Globus pallidus (tissue), 1 donor: ENCODE measurements around the gene MPP2.
"Not testable (repeated sequence)": the region's sequence is repeated elsewhere in the genome, so short reads cannot be mapped to it uniquely, and the experiment has no call there.

ENCODE experiments used
- DNase-seq: peaks from one replicate; pipeline ENCODE4 v3.0.0-alpha.2; 2015; ENCODE audit warnings: low spot score

MPP2 gene

GRCh38 chr17:43901861-43902589 lies 5.3 kb downstream of the MPP2 start:
- no peak for DNase-seq

GRCh38 chr17:43900858-43901754 lies 6.2 kb downstream of the MPP2 start:
- no peak for DNase-seq

GRCh38 chr17:43900183-43900857 lies 7.0 kb downstream of the MPP2 start:
- peak; percentile 77 for DNase-seq

GRCh38 chr17:43898446-43898845 lies 8.9 kb downstream of the MPP2 start:
- no peak for DNase-seq

- DNase-seq, result no peak
Observed at GRCh38 chr17:43897831-43898230, 9.5 kb downstream of the MPP2 start.

GRCh38 chr17:43894494-43894893 lies 12.8 kb downstream of the MPP2 start:
- not testable (repeated sequence) for DNase-seq

- no peak for DNase-seq
Observed at GRCh38 chr17:43892647-43892952, 14.7 kb downstream of the MPP2 start.

GRCh38 chr17:43891851-43892646 lies 15.3 kb downstream of the MPP2 start:
- no peak for DNase-seq

- no peak for DNase-seq
Observed at GRCh38 chr17:43890240-43890639, 17.1 kb downstream of the MPP2 start.

GRCh38 chr17:43888548-43888947 lies 18.8 kb downstream of the MPP2 start:
- no peak for DNase-seq

- DNase-seq, result no peak
Observed at GRCh38 chr17:43882761-43883415, 24.4 kb downstream of the MPP2 start.

- no peak for DNase-seq
Observed at GRCh38 chr17:43881758-43882505, 25.4 kb downstream of the MPP2 start.

GRCh38 chr17:43881181-43881580 lies 26.2 kb downstream of the MPP2 start:
- DNase-seq, result no peak

- DNase-seq, result no peak
Observed at GRCh38 chr17:43880420-43880991, 26.8 kb downstream of the MPP2 start.

- DNase-seq, result no peak
Observed at GRCh38 chr17:43879723-43880419, 27.5 kb downstream of the MPP2 start.

- DNase-seq, result peak; percentile 56
Observed at GRCh38 chr17:43878260-43879175, 28.8 kb downstream of the MPP2 start.

- no peak for DNase-seq
Observed at GRCh38 chr17:43877451-43878155, 29.7 kb downstream of the MPP2 start.

- no peak for DNase-seq
Observed at GRCh38 chr17:43877031-43877430, 30.3 kb downstream of the MPP2 start.
